ENCODE data around the gene FPR2.

Gene FPR2

GRCh38 chr19:51755571-51755970, 5.4 kb upstream of the FPR2 start:
- H3K4me3 ChIP-seq (replicated peaks; ENCODE audit: insufficient read depth, low read length): no peak overlapping the region

GRCh38 chr19:51761696-51762095, 716 bp downstream of the FPR2 start:
- peak overlapping the region; percentile 7; the same call in 1 of the 2 replicates for H3K4me3 ChIP-seq (replicated peaks; ENCODE audit: insufficient read depth, low read length)
- H3K27me3 ChIP-seq (ENCODE audit: insufficient read depth, poor library complexity, severe bottlenecking): no peaks in the 10 kb centered on the region
- no peak for DNase-seq (ENCODE audit: low read depth in 1 of 2, low spot score in 1 of 2)
- TF ChIP-seq REST (IDR thresholded peaks at IDR 0.05; ENCODE audit: insufficient replicate concordance, low read depth): no peak
- no peak for TF ChIP-seq CTCF (IDR thresholded peaks at IDR 0.05; ENCODE audit: insufficient read depth, low read length)
- TF ChIP-seq SPI1 (IDR thresholded peaks at IDR 0.05; ENCODE audit: borderline replicate concordance, low read depth): no peak
- no peak for TF ChIP-seq GABPA (IDR thresholded peaks at IDR 0.05; ENCODE audit: low read depth)
- no peak for TF ChIP-seq POLR2AphosphoS5 (IDR thresholded peaks at IDR 0.05; ENCODE audit: low read depth)
- H3K27ac ChIP-seq (replicated peaks): peak overlapping the region; percentile 74

More at GRCh38 chr19:51755571-51755970, 5.4 kb upstream of the FPR2 start:
- no peak for TF ChIP-seq POLR2AphosphoS5 (IDR thresholded peaks at IDR 0.05; ENCODE audit: low read depth)
- TF ChIP-seq CTCF (IDR thresholded peaks at IDR 0.05; ENCODE audit: insufficient read depth, low read length): no peak
- TF ChIP-seq REST (IDR thresholded peaks at IDR 0.05; ENCODE audit: insufficient replicate concordance, low read depth): no peak
- no peak for TF ChIP-seq SPI1 (IDR thresholded peaks at IDR 0.05; ENCODE audit: borderline replicate concordance, low read depth)
- TF ChIP-seq GABPA (IDR thresholded peaks at IDR 0.05; ENCODE audit: low read depth): no peak
- H3K27me3 ChIP-seq (ENCODE audit: insufficient read depth, poor library complexity, severe bottlenecking): no peaks in the 10 kb centered on the region
- DNase-seq (ENCODE audit: low read depth in 1 of 2, low spot score in 1 of 2): no peak
- H3K27ac ChIP-seq (replicated peaks): no peak overlapping the region

GRCh38 chr19:51765086-51765485, 4.1 kb downstream of the FPR2 start:
- DNase-seq (ENCODE audit: low read depth in 1 of 2, low spot score in 1 of 2): peak in 1 of 2 experiments; percentile 69
- no peak for TF ChIP-seq SPI1 (IDR thresholded peaks at IDR 0.05; ENCODE audit: borderline replicate concordance, low read depth)
- TF ChIP-seq CTCF (IDR thresholded peaks at IDR 0.05; ENCODE audit: insufficient read depth, low read length): no peak
- no peak for TF ChIP-seq GABPA (IDR thresholded peaks at IDR 0.05; ENCODE audit: low read depth)
- no peak for TF ChIP-seq REST (IDR thresholded peaks at IDR 0.05; ENCODE audit: insufficient replicate concordance, low read depth)
- no peak for TF ChIP-seq POLR2AphosphoS5 (IDR thresholded peaks at IDR 0.05; ENCODE audit: low read depth)
- Histone ChIP-seq H3K27ac (replicated peaks) (peak overlapping the region; percentile 74), H3K27me3 (ENCODE audit: insufficient read depth, poor library complexity, severe bottlenecking) (no peaks in the 10 kb centered on the region), H3K4me3 (replicated peaks; ENCODE audit: insufficient read depth, low read length) (no peak overlapping the region)

Data from HL-60 (cell line).